NB4 (cell line): Measurements from ENCODE around the gene TBC1D32.

Source experiments
- CTCF ChIP-seq: IDR thresholded peaks from one replicate; pipeline ENCODE4 v1.5.1; 2012; ENCODE audit warnings: low read depth, low read length
- MYC ChIP-seq: IDR thresholded peaks from 2 replicates; pipeline ENCODE4 v1.6.1; 2011; ENCODE audit warnings: low read depth, low read length
- POLR2A ChIP-seq: IDR thresholded peaks from 2 replicates; pipeline ENCODE4 v1.6.1; 2011; ENCODE audit warnings: mild to moderate bottlenecking; ENCODE audit not compliant: insufficient read length; ENCODE audit errors: extremely low read depth

- TF ChIP-seq CTCF (no peak), POLR2A (no peak), MYC (no peak)
These were observed 209.7 kb downstream of the TBC1D32 start for GRCh38 chr6:121124600-121124999.
